Gastroesophageal sphincter (tissue), 4 donors: ENCODE results near the gene PIM3. TPM values are rescaled to one million over a fixed set of nuclear protein-coding genes. Genes with fewer than 3 reads are reported as not detected.
A peak's percentile ranks its signal among the peaks of the same experiment; 100 is the strongest.

Experiments used
- ATAC-seq: fragments of 150-250 bp; one replicate; pipeline ENCODE4 v1.9.1; 2016; ENCODE audit warnings: mild to moderate bottlenecking, moderate library complexity
- H3K27ac ChIP-seq, 4 donors: fragments of 200-600 bp; sonication (generic) in 3 of 4; 1 replicate in 3 of 4; 2 replicates in 1 of 4; pipeline ENCODE4 v1.5.1; 2016 to 2019
- H3K27me3 ChIP-seq: fragments of 200-600 bp; sonication (generic); one replicate; pipeline ENCODE4 v1.5.1; 2019
- H3K36me3 ChIP-seq, 2 donors: fragments of 200-600 bp; sonication (generic); one replicate each; pipeline ENCODE4 v1.5.1; 2019; ENCODE audit warnings: control low read depth in 1 of 2
- H3K4me1 ChIP-seq, 3 donors: fragments of 200-600 bp; sonication (generic); 1 replicate in 2 of 3; 2 replicates in 1 of 3; pipeline ENCODE4 v1.5.1; 2016 to 2019; ENCODE audit warnings: control low read depth in 2 of 3
- H3K4me3 ChIP-seq, 2 donors: fragments of 200-600 bp; sonication (generic); one replicate each; pipeline ENCODE4 v1.5.1; 2019; ENCODE audit warnings: mild to moderate bottlenecking in 1 of 2, moderate library complexity in 1 of 2
- H3K9me3 ChIP-seq, 3 donors: fragments of 200-600 bp; sonication (generic); one replicate each; pipeline ENCODE4 v1.5.1; 2017 to 2019; ENCODE audit warnings: control low read depth in 2 of 3
- EP300 ChIP-seq: sonication (generic); formaldehyde crosslinking; IDR thresholded peaks from one replicate; pipeline ENCODE4 v1.6.1; 2017; ENCODE audit warnings: antibody characterized with exemption, mild to moderate bottlenecking
- POLR2A ChIP-seq, 2 donors: fragments of 450-650 bp; IDR thresholded peaks; one replicate each; pipeline ENCODE4 v1.6.1; 2017; ENCODE audit warnings: antibody characterized with exemption in 2 of 2, mild to moderate bottlenecking in 2 of 2, moderate library complexity in 1 of 2
- POLR2AphosphoS5 ChIP-seq: sonication (generic); formaldehyde crosslinking; IDR thresholded peaks from one replicate; pipeline ENCODE4 v1.6.1; 2017; ENCODE audit warnings: antibody characterized with exemption
- WGBS, 2 donors: methylation state at CpG; one replicate each; pipeline ENCODE4 v1.1.5; 2018; ENCODE audit warnings: low coverage in 1 of 2; 5-methylcytosine and 5-hydroxymethylcytosine counted together
- total RNA-seq, 4 donors: library from RNA; depleted of rRNA; stranded (reverse); fragments of >200 nt; gene quantifications; one replicate each; pipeline ENCODE4 v1.1.0, GENCODE V29; 2016
- TF ChIP-seq, protein P1 (sequence below), 4 experiments: fragments of 200-600 bp in 2 of 4; fragments of 450-650 bp in 2 of 4; sonication (generic) in 1 of 4; IDR thresholded peaks; one replicate each; pipeline ENCODE4 v1.5.1; 2017 to 2019; ENCODE audit warnings: antibody characterized with exemption in 4 of 4, mild to moderate bottlenecking in 2 of 4, moderate library complexity in 2 of 4

The PIM3 gene
- total RNA-seq, 4 donors from 2014 or later = 30.0 to 58.3 (median 46.4) TPM

DNA sequence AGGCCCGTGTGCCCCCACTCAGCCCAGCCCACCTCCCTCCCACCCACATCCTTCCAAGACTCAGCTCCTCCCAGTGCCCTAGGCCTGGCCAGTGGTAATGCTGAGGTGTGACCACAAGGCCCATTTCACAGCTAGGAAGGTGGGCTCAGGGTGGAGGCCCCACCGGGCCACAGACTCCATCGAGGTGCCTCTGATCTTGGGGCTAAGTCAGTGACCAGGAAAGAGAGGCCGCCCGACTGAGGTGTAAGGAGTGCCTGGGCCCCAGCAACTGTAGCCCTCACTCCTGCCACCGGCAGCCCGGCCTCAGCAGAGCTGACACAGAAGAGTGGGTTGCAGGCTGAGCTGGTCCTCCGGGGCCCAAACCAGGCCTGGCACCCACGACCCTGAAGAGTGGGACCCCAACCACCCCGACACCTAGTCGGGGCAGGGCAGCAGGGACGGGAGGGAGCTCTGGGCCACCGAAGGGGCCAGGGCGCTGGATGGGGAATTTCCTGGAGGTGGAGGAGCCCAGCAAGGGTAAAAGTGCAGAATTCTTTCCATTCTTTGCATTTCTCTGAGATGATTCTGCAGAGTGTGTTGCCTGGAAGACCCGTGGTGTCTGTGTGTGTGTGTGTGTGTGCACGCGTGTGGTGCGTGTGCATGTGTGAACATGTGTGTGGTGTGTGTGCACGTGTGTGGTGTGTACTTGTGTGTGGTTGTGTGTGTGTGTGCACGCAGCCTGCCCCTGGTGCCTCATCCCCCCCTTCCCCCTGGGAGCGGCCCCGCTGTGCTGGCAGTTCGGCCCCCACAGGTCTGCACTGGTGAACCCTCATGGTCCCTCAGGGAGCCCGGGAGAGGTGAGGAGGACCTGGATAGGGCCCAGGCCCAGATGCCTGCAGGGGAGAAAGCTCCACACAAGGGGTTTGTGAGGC, 8.3 kb upstream of the PIM3 start:
- no peak for TF ChIP-seq POLR2AphosphoS5
- TF ChIP-seq, protein P1, sequence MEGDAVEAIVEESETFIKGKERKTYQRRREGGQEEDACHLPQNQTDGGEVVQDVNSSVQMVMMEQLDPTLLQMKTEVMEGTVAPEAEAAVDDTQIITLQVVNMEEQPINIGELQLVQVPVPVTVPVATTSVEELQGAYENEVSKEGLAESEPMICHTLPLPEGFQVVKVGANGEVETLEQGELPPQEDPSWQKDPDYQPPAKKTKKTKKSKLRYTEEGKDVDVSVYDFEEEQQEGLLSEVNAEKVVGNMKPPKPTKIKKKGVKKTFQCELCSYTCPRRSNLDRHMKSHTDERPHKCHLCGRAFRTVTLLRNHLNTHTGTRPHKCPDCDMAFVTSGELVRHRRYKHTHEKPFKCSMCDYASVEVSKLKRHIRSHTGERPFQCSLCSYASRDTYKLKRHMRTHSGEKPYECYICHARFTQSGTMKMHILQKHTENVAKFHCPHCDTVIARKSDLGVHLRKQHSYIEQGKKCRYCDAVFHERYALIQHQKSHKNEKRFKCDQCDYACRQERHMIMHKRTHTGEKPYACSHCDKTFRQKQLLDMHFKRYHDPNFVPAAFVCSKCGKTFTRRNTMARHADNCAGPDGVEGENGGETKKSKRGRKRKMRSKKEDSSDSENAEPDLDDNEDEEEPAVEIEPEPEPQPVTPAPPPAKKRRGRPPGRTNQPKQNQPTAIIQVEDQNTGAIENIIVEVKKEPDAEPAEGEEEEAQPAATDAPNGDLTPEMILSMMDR (IDR thresholded peaks at IDR 0.05) = no peak
- TF ChIP-seq EP300 = no peak
- TF ChIP-seq POLR2A (IDR thresholded peaks at IDR 0.05) = no peak
- Histone ChIP-seq H3K4me1 (peaks cover 0 to 39% (median 19%) of the 10 kb centered on the region in 3 donors), H3K27ac (peak overlapping the region in 2 of 4 donors; percentile 10 to 70), H3K27me3 (no peaks in the 10 kb centered on the region), H3K9me3 (no peaks in the 10 kb centered on the region), H3K4me3 (no peak overlapping the region), H3K36me3 (no peaks in the 10 kb centered on the region)
- WGBS, 2 donors = no CpG with 5 or more reads among the region's 24 CpGs
- peak; percentile 10 for ATAC-seq

DNA sequence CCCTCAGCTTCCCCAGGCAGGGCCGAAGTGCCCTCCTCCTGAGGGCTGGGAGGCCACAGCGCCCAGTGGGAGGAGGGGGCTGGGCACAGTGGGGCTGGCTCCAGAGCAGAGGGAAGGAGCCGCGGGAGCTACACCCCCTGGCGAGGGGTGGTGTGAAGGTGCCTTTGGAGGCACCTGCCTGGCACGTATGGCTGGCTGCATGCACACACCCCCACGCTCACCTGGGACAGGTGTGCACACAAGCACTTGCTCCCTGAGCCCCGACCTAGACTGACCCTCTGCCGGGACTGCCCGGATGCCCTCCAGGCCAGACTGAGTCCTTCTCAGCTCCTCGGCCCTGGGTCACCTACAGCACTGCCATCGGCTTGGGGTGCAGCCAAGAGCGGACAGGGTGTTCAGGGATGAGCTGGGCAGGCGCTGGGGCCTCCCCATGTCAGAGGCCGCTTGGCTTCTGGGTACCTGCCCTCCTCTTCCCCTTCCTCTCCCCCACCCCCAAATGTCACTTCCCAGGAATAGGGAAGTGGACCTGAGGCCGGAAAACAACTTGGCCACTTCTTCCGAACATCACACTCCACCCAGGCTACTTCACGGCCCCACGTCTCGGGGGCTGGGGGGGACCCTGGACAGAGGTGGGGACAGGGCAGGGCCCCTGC, 7.4 kb upstream of the PIM3 start:
- no peaks in the 10 kb centered on the region for H3K27me3 ChIP-seq
- H3K9me3 ChIP-seq = no peaks in the 10 kb centered on the region
- WGBS, 2 donors = 60 to 93% methylated on average over 3 to 5 of the region's 20 CpGs
- no peak for ATAC-seq
- no peaks in the 10 kb centered on the region for H3K36me3 ChIP-seq
- H3K4me1 ChIP-seq = peaks cover 0 to 39% (median 19%) of the 10 kb centered on the region in 3 donors
- no peak for TF ChIP-seq POLR2A (IDR thresholded peaks at IDR 0.05)
- TF ChIP-seq EP300 = no peak
- TF ChIP-seq, protein P1 (IDR thresholded peaks at IDR 0.05) = no peak
- TF ChIP-seq POLR2AphosphoS5 = no peak
- no peak overlapping the region for H3K4me3 ChIP-seq
- peak overlapping the region in 3 of 4 donors; percentile 58 to 61 (median 59) for H3K27ac ChIP-seq

DNA sequence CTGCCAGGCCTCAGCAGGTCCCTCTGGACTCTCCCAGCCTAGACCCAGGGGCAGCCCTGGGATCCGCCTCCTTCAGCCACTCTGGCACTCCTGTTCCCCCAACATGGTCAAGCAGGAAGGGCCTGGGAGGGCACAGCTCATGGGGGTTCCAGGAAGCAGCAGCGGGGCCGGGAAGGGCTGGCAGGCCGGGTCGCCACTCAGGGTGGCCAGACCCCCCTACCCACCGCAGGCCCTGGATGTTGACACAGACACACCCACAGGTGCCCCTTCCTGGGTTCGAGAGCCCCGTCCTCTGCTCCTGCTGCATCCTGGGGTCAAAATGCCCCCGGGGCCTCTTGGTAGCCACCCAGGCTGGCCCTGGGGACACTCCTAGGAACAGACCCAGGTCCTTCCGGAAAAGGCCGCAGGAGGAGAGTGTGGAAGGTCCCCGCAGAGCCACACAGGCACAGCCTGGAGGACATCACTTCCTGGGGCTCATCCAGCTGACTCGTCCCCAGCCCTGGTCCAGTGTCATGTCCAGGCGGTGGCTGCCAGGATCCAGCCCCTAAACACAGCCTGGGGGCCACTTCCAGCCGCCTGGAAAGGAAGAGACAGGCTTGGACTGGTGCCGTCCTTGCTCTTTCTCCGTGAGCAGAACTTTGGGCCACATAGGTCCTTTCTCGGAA, 6.8 kb upstream of the PIM3 start:
- peak overlapping the region in 3 of 4 donors; percentile 58 to 61 (median 59) for H3K27ac ChIP-seq
- peaks cover 0 to 39% (median 19%) of the 10 kb centered on the region in 3 donors for H3K4me1 ChIP-seq
- no peak for ATAC-seq
- WGBS, 2 donors = 90% methylated on average over 2 of the region's 18 CpGs; no CpG with 5 or more reads in 1 of the 2 donors
- no peaks in the 10 kb centered on the region for H3K27me3 ChIP-seq
- no peak overlapping the region for H3K4me3 ChIP-seq
- no peaks in the 10 kb centered on the region for H3K9me3 ChIP-seq
- TF ChIP-seq EP300 (no peak), POLR2A (IDR thresholded peaks at IDR 0.05) (no peak), POLR2AphosphoS5 (no peak)
- TF ChIP-seq, protein P1 (IDR thresholded peaks at IDR 0.05) = no peak
- H3K36me3 ChIP-seq = no peaks in the 10 kb centered on the region

DNA sequence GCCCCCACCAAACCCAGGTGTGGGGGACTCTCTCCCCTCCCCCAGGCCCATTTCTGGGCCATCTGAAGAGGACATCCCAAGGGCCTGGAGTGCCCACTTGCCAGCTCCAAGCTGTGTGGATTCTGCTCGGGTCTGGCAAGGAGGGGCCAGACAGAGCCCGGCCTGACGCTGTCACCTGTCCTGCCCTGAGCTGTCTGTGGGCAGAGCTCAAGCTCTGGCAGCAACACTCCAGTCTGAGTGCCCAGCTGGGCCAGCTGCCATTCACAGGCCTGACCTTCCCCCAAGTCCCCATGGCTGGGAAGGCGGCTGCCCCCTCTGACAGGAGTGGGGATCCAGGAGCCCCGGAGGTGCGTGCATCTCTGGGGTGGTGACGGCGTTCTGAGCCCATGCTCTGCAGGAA, 6.2 kb upstream of the PIM3 start:
- no peak overlapping the region for H3K4me3 ChIP-seq
- H3K27ac ChIP-seq = peak overlapping the region in 3 of 4 donors; percentile 58 to 61 (median 59)
- no peaks in the 10 kb centered on the region for H3K27me3 ChIP-seq
- no peak for ATAC-seq
- no peaks in the 10 kb centered on the region for H3K36me3 ChIP-seq
- peaks cover 0 to 42% (median 19%) of the 10 kb centered on the region in 3 donors for H3K4me1 ChIP-seq
- TF ChIP-seq POLR2AphosphoS5 (no peak), EP300 (no peak)
- TF ChIP-seq, protein P1 (IDR thresholded peaks at IDR 0.05) = no peak
- no CpG with 5 or more reads among the region's 8 CpGs for WGBS, 2 donors
- no peaks in the 10 kb centered on the region for H3K9me3 ChIP-seq
